HK-2 (cell line): ENCODE data around the gene SNCB.
A peak's percentile ranks its signal among the peaks of the same experiment; 100 is the strongest.

Experiments used
- DNase-seq: peaks from one replicate; pipeline ENCODE4 v3.0.0-alpha.2; 2018; ENCODE audit not compliant: unreplicated experiment

SNCB gene

GRCh38 chr5:176629853-176630680 is at the start of gene SNCB, which contains the start of gene EIF4E1B:
TSS of gene SNCB (minus strand) at chr5:176630534. CDS start at chr5:176629654, 880 bp downstream.
TSS of gene EIF4E1B (plus strand) at chr5:176630675. CDS start at chr5:176642788, 12,113 bp downstream.
- DNase-seq = peak; percentile 34

GRCh38 chr5:176679365-176680225 is 49.3 kb upstream of the SNCB start:
- no peak for DNase-seq

- DNase-seq = no peak
Observed at GRCh38 chr5:176678584-176678983, 48.2 kb upstream of the SNCB start.

GRCh38 chr5:176677209-176677939 is 47.0 kb upstream of the SNCB start:
- DNase-seq = no peak

GRCh38 chr5:176676361-176676824 is 46.1 kb upstream of the SNCB start:
- DNase-seq = peak; percentile 32

- DNase-seq = no peak
Observed at GRCh38 chr5:176675676-176676360, 45.5 kb upstream of the SNCB start.

- no peak for DNase-seq
Observed at GRCh38 chr5:176674799-176675198, 44.5 kb upstream of the SNCB start.

- DNase-seq = no peak
Observed at GRCh38 chr5:176673651-176674583, 43.6 kb upstream of the SNCB start.

GRCh38 chr5:176671890-176672747 is 41.8 kb upstream of the SNCB start:
- DNase-seq = no peak

- no peak for DNase-seq
Observed at GRCh38 chr5:176671399-176671798, 41.1 kb upstream of the SNCB start.

- no peak for DNase-seq
Observed at GRCh38 chr5:176670449-176670848, 40.1 kb upstream of the SNCB start.

- DNase-seq = no peak
Observed at GRCh38 chr5:176667637-176668036, 37.3 kb upstream of the SNCB start.

- DNase-seq = no peak
Observed at GRCh38 chr5:176665517-176665916, 35.2 kb upstream of the SNCB start.

- DNase-seq = no peak
Observed at GRCh38 chr5:176664886-176665285, 34.6 kb upstream of the SNCB start.

GRCh38 chr5:176664479-176664878 is 34.1 kb upstream of the SNCB start:
- DNase-seq = no peak

GRCh38 chr5:176663566-176663965 is 33.2 kb upstream of the SNCB start:
- no peak for DNase-seq

- no peak for DNase-seq
Observed at GRCh38 chr5:176662371-176663333, 32.3 kb upstream of the SNCB start.

- no peak for DNase-seq
Observed at GRCh38 chr5:176661676-176662075, 31.3 kb upstream of the SNCB start.
